Astrocyte (in vitro differentiated cells and primary cell): ENCODE results near the gene THUMPD2. TPM values are rescaled to one million over a fixed set of nuclear protein-coding genes. Genes with fewer than 3 reads are reported as not detected.

Experiments
- DNase-seq: peaks from one replicate; pipeline ENCODE4 v3.0.0-alpha.2; 2010; ENCODE audit warnings: low read depth
- FAIRE-seq: peaks from 2 replicates; lab custom pipeline; 2011; peaks lifted over from hg19 to GRCh38; lab: Jason Lieb, UNC
- H2AFZ ChIP-seq: 2 replicates; pipeline ENCODE4 v1.6.0; 2012; ENCODE audit warnings: low read depth, low read length, inconsistent platforms
- H3K27ac ChIP-seq: 2 replicates; pipeline ENCODE4 v1.5.1; 2011; ENCODE audit warnings: low read depth, low read length, inconsistent platforms
- H3K27me3 ChIP-seq: 2 replicates; pipeline ENCODE4 v1.6.0; 2011; ENCODE audit warnings: low read length, inconsistent platforms; ENCODE audit not compliant: insufficient read depth
- H3K36me3 ChIP-seq: 2 replicates; pipeline ENCODE4 v1.5.1; 2011; ENCODE audit warnings: low read length, inconsistent platforms; ENCODE audit not compliant: insufficient read depth
- H3K4me1 ChIP-seq: 2 replicates; pipeline ENCODE4 v1.5.1; 2011; ENCODE audit warnings: low read length, inconsistent platforms; ENCODE audit not compliant: insufficient read depth
- H3K4me2 ChIP-seq: 2 replicates; pipeline ENCODE4 v1.6.0; 2012; ENCODE audit warnings: low read length, inconsistent platforms
- H3K4me3 ChIP-seq: 2 replicates; pipeline ENCODE4 v1.5.1; 2011; ENCODE audit warnings: low read depth, mild to moderate bottlenecking, low read length, inconsistent platforms; ENCODE audit not compliant: insufficient read depth
- H3K79me2 ChIP-seq: 2 replicates; pipeline ENCODE4 v1.6.0; 2012; ENCODE audit warnings: mild to moderate bottlenecking, low read length, inconsistent platforms; ENCODE audit not compliant: insufficient read depth
- H3K9ac ChIP-seq: 2 replicates; pipeline ENCODE4 v1.6.0; 2012; ENCODE audit warnings: mild to moderate bottlenecking, low read length, inconsistent platforms
- H3K9me3 ChIP-seq: 2 replicates; pipeline ENCODE4 v1.5.1; 2012; ENCODE audit warnings: low read depth, mild to moderate bottlenecking, low read length, inconsistent platforms; ENCODE audit not compliant: insufficient read depth
- H4K20me1 ChIP-seq: 2 replicates; pipeline ENCODE4 v1.6.0; 2012; ENCODE audit warnings: low read length, inconsistent platforms; ENCODE audit not compliant: insufficient read depth
- H3K27ac Mint-ChIP-seq: one replicate; pipeline ENCODE4 v1.8.0; 2021; ENCODE audit warnings: mild to moderate bottlenecking, mixed read lengths; ENCODE audit not compliant: unreplicated experiment
- H3K27me3 Mint-ChIP-seq: one replicate; pipeline ENCODE4 v1.8.0; 2021; ENCODE audit warnings: low read depth, mixed read lengths; ENCODE audit not compliant: unreplicated experiment
- H3K36me3 Mint-ChIP-seq: one replicate; pipeline ENCODE4 v1.8.0; 2021; ENCODE audit warnings: low read depth, mixed read lengths; ENCODE audit not compliant: unreplicated experiment
- H3K4me1 Mint-ChIP-seq: one replicate; pipeline ENCODE4 v1.8.0; 2021; ENCODE audit warnings: low read depth, mixed read lengths; ENCODE audit not compliant: unreplicated experiment
- H3K4me3 Mint-ChIP-seq: one replicate; pipeline ENCODE4 v1.8.0; 2021; ENCODE audit warnings: mild to moderate bottlenecking, moderate library complexity, mixed read lengths; ENCODE audit not compliant: unreplicated experiment
- H3K9me3 Mint-ChIP-seq: one replicate; pipeline ENCODE4 v1.8.0; 2021; ENCODE audit warnings: mild to moderate bottlenecking, mixed read lengths; ENCODE audit not compliant: unreplicated experiment
- CTCF ChIP-seq: IDR thresholded peaks from 2 replicates; pipeline ENCODE4 v1.5.1; 2011; ENCODE audit warnings: low read depth, mild to moderate bottlenecking, inconsistent platforms, low read length, moderate library complexity; ENCODE audit not compliant: insufficient read depth
- EZH2 ChIP-seq: IDR thresholded peaks from 2 replicates; pipeline ENCODE4 v1.6.1; 2012; ENCODE audit warnings: mild to moderate bottlenecking, low read length, inconsistent platforms; ENCODE audit not compliant: insufficient read depth
- total RNA-seq: library from RNA; stranded (reverse); gene quantifications from 2 replicates; pipeline ENCODE4 v1.2.1, GENCODE V29; 2021

The THUMPD2 gene
- total RNA-seq, 1 donor from 2014 or later = 11.5 TPM

- Histone ChIP-seq H4K20me1 (no peaks in the 10 kb centered on the region), H2AFZ (no peak overlapping the region), H3K4me1 (peaks cover 37% of the 10 kb centered on the region), H3K27ac (peak overlapping the region; percentile 98), H3K9ac (peak overlapping the region; percentile 91), H3K4me2 (peak overlapping the region; percentile 87), H3K9me3 (no peaks in the 10 kb centered on the region), H3K36me3 (peaks cover 12% of the 10 kb centered on the region), H3K4me3 (peak overlapping the region; percentile 37), H3K79me2 (peaks cover 44% of the 10 kb centered on the region), H3K27me3 (no peaks in the 10 kb centered on the region)
- Mint-ChIP-seq H3K4me1 (peaks cover 70% of the 10 kb centered on the region), H3K4me3 (peak overlapping the region; percentile 62), H3K9me3 (peaks cover 4% of the 10 kb centered on the region), H3K27ac (peak overlapping the region; percentile 95), H3K27me3 (no peaks in the 10 kb centered on the region), H3K36me3 (peaks cover 7% of the 10 kb centered on the region)
- FAIRE-seq (peak; percentile 78), DNase-seq (peak; percentile 99)
- TF ChIP-seq CTCF (no peak), EZH2 (no peak)
These were observed 42.4 kb downstream of the THUMPD2 start for GRCh38 chr2:39736640-39737039.

- H3K27ac ChIP-seq = peak overlapping the region; percentile 98
- no peak overlapping the region for H2AFZ ChIP-seq
- H3K4me3 Mint-ChIP-seq = peak overlapping the region; percentile 62
- peaks cover 4% of the 10 kb centered on the region for H3K9me3 Mint-ChIP-seq
- H3K79me2 ChIP-seq = peaks cover 46% of the 10 kb centered on the region
- peaks cover 37% of the 10 kb centered on the region for H3K4me1 ChIP-seq
- H3K27me3 Mint-ChIP-seq = no peaks in the 10 kb centered on the region
- FAIRE-seq (no peak), DNase-seq (peak; percentile 51)
- peaks cover 72% of the 10 kb centered on the region for H3K4me1 Mint-ChIP-seq
- H3K4me2 ChIP-seq = peak overlapping the region; percentile 87
- H3K9ac ChIP-seq = peak overlapping the region; percentile 91
- H3K9me3 ChIP-seq = no peaks in the 10 kb centered on the region
- peak overlapping the region; percentile 95 for H3K27ac Mint-ChIP-seq
- H3K4me3 ChIP-seq = peak overlapping the region; percentile 37
- H3K36me3 ChIP-seq = peaks cover 12% of the 10 kb centered on the region
- H4K20me1 ChIP-seq = no peaks in the 10 kb centered on the region
- H3K27me3 ChIP-seq = no peaks in the 10 kb centered on the region
- peaks cover 5% of the 10 kb centered on the region for H3K36me3 Mint-ChIP-seq
- TF ChIP-seq EZH2 (no peak), CTCF (no peak)
These were observed 43.4 kb downstream of the THUMPD2 start for GRCh38 chr2:39735648-39736047.

GRCh38 chr2:39734445-39734844 is 44.6 kb downstream of the THUMPD2 start:
- no peaks in the 10 kb centered on the region for H4K20me1 ChIP-seq
- peaks cover 70% of the 10 kb centered on the region for H3K4me1 Mint-ChIP-seq
- DNase-seq = no peak
- no peaks in the 10 kb centered on the region for H3K27me3 Mint-ChIP-seq
- H3K9ac ChIP-seq = no peak overlapping the region
- TF ChIP-seq EZH2 = no peak
- TF ChIP-seq CTCF = no peak
- H3K79me2 ChIP-seq = peaks cover 51% of the 10 kb centered on the region
- peaks cover 4% of the 10 kb centered on the region for H3K9me3 Mint-ChIP-seq
- no peak overlapping the region for H2AFZ ChIP-seq
- peaks cover 36% of the 10 kb centered on the region for H3K4me1 ChIP-seq
- H3K9me3 ChIP-seq = no peaks in the 10 kb centered on the region
- H3K36me3 ChIP-seq = peaks cover 16% of the 10 kb centered on the region
- peak overlapping the region; percentile 98 for H3K27ac ChIP-seq
- peak overlapping the region; percentile 69 for H3K4me3 Mint-ChIP-seq
- no peak overlapping the region for H3K4me3 ChIP-seq
- peaks cover 7% of the 10 kb centered on the region for H3K36me3 Mint-ChIP-seq
- no peaks in the 10 kb centered on the region for H3K27me3 ChIP-seq
- no peak for FAIRE-seq
- H3K4me2 ChIP-seq = peak overlapping the region; percentile 87
- peak overlapping the region; percentile 2 for H3K27ac Mint-ChIP-seq
